ENCODE results near the gene CPNE4.

The CPNE4 gene

DNA sequence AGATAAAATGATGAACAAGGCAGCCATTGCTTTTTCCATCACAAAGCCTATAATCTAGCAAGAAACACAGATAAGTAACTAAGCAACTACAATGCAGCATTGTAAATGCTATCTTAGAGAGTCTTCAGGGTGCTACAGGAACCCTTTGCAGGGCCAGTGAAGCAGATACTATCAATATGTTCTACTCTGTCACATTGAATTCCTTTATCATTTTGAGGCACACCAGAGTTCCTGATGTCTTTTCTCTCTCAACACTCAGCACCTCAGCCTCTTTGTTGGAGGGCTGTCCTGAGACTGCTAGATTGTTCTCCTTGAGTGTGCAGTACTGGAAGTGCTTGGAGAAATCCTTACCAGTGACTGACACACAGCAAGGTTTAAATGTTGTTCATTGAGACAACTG lies 424.6 kb downstream of the CPNE4 start:
- TF ChIP-seq FOXP2 (optimal IDR thresholded peaks at IDR 0.05; ENCODE audit: control extremely low read depth, extremely low read length, insufficient read depth), result no peak
- no peak for TF ChIP-seq POLR2AphosphoS5 (IDR thresholded peaks at IDR 0.05; ENCODE audit: borderline replicate concordance, low read depth, low read length)
- TF ChIP-seq EZH2 (IDR thresholded peaks at IDR 0.05), result no peak
- H3K36me3 ChIP-seq (ENCODE audit: insufficient read depth, low read length), result no peaks in the 10 kb centered on the region
- no peak overlapping the region for H3K4me3 ChIP-seq
- no peak overlapping the region for H3K9ac ChIP-seq (ENCODE audit: insufficient read length)
- H3K9me3 ChIP-seq (ENCODE audit: low read depth, low read length), result no peaks in the 10 kb centered on the region
- no peak overlapping the region for H3K27ac ChIP-seq
- no peak for DNase-seq (ENCODE audit: low read depth, low spot score)

DNA sequence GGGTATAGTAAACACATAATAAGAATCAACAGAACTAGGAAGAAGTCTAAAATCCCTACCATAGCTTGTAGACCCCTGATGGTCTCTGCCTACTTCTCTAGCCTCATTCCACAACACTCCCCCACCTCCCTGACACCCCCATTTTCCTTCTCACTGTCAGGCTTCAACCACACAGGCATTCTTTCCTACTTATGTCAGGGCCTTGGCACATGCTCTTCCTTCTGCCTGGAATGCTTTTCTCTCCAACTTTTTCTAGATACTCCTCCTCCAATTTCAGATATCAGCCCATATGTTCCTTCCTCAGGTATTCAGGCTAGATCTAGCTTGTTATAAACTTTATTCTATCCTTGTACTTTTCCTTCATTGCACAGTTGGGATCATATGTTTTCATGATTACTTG lies 426.1 kb downstream of the CPNE4 start:
- no peaks in the 10 kb centered on the region for H3K36me3 ChIP-seq (ENCODE audit: insufficient read depth, low read length)
- H3K9me3 ChIP-seq (ENCODE audit: low read depth, low read length), result no peaks in the 10 kb centered on the region
- H3K9ac ChIP-seq (ENCODE audit: insufficient read length), result no peak overlapping the region
- TF ChIP-seq EZH2 (IDR thresholded peaks at IDR 0.05), result no peak
- TF ChIP-seq FOXP2 (optimal IDR thresholded peaks at IDR 0.05; ENCODE audit: control extremely low read depth, extremely low read length, insufficient read depth), result no peak
- no peak for TF ChIP-seq POLR2AphosphoS5 (IDR thresholded peaks at IDR 0.05; ENCODE audit: borderline replicate concordance, low read depth, low read length)
- DNase-seq (ENCODE audit: low read depth, low spot score), result no peak
- no peak overlapping the region for H3K27ac ChIP-seq
- H3K4me3 ChIP-seq, result no peak overlapping the region

DNA sequence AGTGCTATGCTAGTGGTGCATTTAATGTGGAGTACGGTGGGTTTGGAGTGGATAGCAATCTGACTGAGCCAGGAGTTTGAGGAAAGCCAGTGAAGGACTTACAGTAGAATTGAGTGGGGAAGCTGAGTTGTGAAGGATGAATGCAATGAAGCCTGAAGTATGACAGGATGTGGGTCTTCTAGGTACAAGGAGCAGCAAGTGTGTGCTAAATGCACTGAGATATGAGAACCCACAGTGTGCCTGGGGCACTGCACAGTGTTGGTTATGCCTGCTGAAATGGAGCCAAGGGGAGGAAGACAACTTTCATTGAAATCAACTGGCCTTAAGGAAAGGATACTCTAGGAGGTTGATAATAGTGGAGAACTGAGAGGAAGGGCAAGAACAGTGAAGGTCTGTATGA lies 426.5 kb downstream of the CPNE4 start:
- TF ChIP-seq POLR2AphosphoS5 (IDR thresholded peaks at IDR 0.05; ENCODE audit: borderline replicate concordance, low read depth, low read length) (no peak), EZH2 (IDR thresholded peaks at IDR 0.05) (no peak), FOXP2 (optimal IDR thresholded peaks at IDR 0.05; ENCODE audit: control extremely low read depth, extremely low read length, insufficient read depth) (no peak)
- H3K36me3 ChIP-seq (ENCODE audit: insufficient read depth, low read length), result no peaks in the 10 kb centered on the region
- no peaks in the 10 kb centered on the region for H3K9me3 ChIP-seq (ENCODE audit: low read depth, low read length)
- H3K27ac ChIP-seq, result no peak overlapping the region
- no peak overlapping the region for H3K4me3 ChIP-seq
- no peak overlapping the region for H3K9ac ChIP-seq (ENCODE audit: insufficient read length)
- no peak for DNase-seq (ENCODE audit: low read depth, low spot score)

DNA sequence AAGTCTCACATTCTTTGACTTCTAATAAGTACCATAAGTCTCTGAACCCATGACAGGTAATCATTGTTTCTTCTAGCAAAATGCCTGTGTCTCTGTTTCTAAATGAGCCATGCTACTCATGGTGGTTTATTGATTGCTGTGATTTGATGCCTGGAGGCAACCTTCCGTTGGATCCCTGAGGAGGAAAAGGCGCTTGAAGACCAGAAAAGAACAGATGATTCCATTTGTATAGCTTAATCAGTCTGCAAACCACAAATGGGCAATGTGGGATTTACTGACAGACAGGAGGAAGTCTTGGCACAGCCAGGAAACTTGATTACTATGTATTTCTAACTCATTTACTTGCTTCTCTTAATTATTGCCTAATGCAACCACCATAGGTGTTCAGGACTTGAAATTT lies 428.9 kb downstream of the CPNE4 start:
- TF ChIP-seq EZH2 (IDR thresholded peaks at IDR 0.05), result no peak
- no peak for TF ChIP-seq POLR2AphosphoS5 (IDR thresholded peaks at IDR 0.05; ENCODE audit: borderline replicate concordance, low read depth, low read length)
- TF ChIP-seq FOXP2 (optimal IDR thresholded peaks at IDR 0.05; ENCODE audit: control extremely low read depth, extremely low read length, insufficient read depth), result no peak
- Histone ChIP-seq H3K4me3 (no peak overlapping the region), H3K36me3 (ENCODE audit: insufficient read depth, low read length) (no peaks in the 10 kb centered on the region), H3K9me3 (ENCODE audit: low read depth, low read length) (no peaks in the 10 kb centered on the region), H3K27ac (no peak overlapping the region), H3K9ac (ENCODE audit: insufficient read length) (no peak overlapping the region)
- DNase-seq (ENCODE audit: low read depth, low spot score), result no peak

DNA sequence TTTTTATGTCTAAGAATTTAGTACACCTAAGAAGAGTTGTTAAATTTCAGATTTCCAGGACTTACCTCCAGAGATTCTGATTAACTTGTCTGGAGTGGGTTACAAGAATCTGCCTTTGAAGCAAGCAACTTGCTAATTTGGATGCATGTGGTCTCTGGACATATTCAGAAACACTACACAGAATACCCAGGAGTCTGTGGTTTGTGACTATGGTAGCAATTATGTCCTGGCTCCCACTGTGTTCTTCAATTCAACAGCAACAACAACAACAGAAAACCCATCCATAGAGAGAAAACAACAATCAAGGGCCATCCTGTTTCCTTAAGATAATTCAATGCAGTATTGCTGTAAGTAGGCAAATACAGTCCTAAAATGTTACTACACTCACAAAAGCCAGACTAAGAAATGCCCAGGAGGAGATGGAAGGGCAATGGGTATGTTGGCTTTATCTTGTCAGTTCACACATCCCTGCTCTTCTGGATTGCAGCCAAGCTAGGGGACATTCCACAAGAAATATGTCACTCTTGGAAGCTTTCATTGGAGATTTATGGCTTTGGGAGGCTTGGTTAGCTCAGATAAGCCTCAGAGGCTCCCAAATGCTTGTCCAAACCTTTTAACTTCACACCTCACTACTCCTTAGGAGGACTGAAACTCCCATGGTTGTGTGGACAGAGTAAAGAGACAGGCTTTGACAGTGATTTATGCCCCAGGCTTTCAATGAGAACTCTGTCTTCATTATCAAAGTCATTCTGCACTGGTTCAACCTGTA lies 432.6 kb downstream of the CPNE4 start:
- Histone ChIP-seq H3K4me3 (no peak overlapping the region), H3K9me3 (ENCODE audit: low read depth, low read length) (no peaks in the 10 kb centered on the region), H3K27ac (no peak overlapping the region), H3K36me3 (ENCODE audit: insufficient read depth, low read length) (no peaks in the 10 kb centered on the region), H3K9ac (ENCODE audit: insufficient read length) (no peak overlapping the region)
- DNase-seq (ENCODE audit: low read depth, low spot score), result no peak
- TF ChIP-seq EZH2 (IDR thresholded peaks at IDR 0.05), result no peak
- TF ChIP-seq FOXP2 (optimal IDR thresholded peaks at IDR 0.05; ENCODE audit: control extremely low read depth, extremely low read length, insufficient read depth), result no peak

DNA sequence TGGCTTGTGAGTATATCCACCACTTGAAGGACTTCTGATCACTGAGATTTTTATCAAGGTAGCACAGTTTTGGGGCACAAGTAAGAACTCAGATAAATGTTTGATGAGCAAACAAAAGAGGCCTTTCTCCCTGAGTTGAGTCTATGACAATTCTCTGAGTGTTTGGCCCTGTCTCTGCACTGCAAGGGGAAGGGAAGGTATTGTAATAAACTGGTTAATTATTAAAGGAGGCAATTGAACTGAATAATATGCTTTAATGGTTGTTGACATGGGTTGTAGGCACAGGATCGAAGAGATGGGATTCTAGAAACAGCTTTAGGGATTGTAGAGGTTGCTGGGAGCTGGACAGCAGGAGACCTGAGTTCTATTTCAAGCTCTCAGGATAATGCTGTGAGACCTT lies 437.0 kb downstream of the CPNE4 start:
- Histone ChIP-seq H3K9me3 (ENCODE audit: low read depth, low read length) (no peaks in the 10 kb centered on the region), H3K27ac (no peak overlapping the region)

DNA sequence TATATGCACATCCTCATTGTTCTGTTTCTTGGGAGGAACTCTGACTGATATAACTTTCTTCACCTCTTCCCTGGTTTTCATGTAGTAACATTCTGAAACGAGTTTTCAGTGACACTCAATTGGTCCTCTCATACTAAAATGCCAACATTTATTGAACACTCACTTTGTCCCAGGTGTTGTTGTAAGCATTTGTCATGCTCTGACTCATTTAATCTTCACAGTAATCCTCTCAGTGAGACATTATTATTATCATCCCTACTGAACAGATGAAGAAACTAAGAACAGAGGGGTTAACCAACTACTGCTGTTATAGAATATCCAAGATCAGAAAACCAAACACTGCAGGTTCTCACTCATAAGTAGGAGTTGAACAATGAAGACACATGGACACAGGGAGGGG lies 437.9 kb downstream of the CPNE4 start:
- DNase-seq (ENCODE audit: low read depth, low spot score), result no peak
- Histone ChIP-seq H3K4me3 (no peak overlapping the region), H3K9ac (ENCODE audit: insufficient read length) (no peak overlapping the region), H3K27ac (no peak overlapping the region), H3K9me3 (ENCODE audit: low read depth, low read length) (no peaks in the 10 kb centered on the region), H3K36me3 (ENCODE audit: insufficient read depth, low read length) (no peaks in the 10 kb centered on the region)
- TF ChIP-seq FOXP2 (optimal IDR thresholded peaks at IDR 0.05; ENCODE audit: control extremely low read depth, extremely low read length, insufficient read depth), result no peak
- no peak for TF ChIP-seq EZH2 (IDR thresholded peaks at IDR 0.05)
- TF ChIP-seq POLR2AphosphoS5 (IDR thresholded peaks at IDR 0.05; ENCODE audit: borderline replicate concordance, low read depth, low read length), result no peak

More for the DNA sequence above, 437.0 kb downstream of the CPNE4 start:
- no peaks in the 10 kb centered on the region for H3K36me3 ChIP-seq (ENCODE audit: insufficient read depth, low read length)
- DNase-seq (ENCODE audit: low read depth, low spot score), result no peak
- no peak overlapping the region for H3K9ac ChIP-seq (ENCODE audit: insufficient read length)
- H3K4me3 ChIP-seq, result no peak overlapping the region
- no peak for TF ChIP-seq EZH2 (IDR thresholded peaks at IDR 0.05)
- no peak for TF ChIP-seq POLR2AphosphoS5 (IDR thresholded peaks at IDR 0.05; ENCODE audit: borderline replicate concordance, low read depth, low read length)
- TF ChIP-seq FOXP2 (optimal IDR thresholded peaks at IDR 0.05; ENCODE audit: control extremely low read depth, extremely low read length, insufficient read depth), result no peak

DNA sequence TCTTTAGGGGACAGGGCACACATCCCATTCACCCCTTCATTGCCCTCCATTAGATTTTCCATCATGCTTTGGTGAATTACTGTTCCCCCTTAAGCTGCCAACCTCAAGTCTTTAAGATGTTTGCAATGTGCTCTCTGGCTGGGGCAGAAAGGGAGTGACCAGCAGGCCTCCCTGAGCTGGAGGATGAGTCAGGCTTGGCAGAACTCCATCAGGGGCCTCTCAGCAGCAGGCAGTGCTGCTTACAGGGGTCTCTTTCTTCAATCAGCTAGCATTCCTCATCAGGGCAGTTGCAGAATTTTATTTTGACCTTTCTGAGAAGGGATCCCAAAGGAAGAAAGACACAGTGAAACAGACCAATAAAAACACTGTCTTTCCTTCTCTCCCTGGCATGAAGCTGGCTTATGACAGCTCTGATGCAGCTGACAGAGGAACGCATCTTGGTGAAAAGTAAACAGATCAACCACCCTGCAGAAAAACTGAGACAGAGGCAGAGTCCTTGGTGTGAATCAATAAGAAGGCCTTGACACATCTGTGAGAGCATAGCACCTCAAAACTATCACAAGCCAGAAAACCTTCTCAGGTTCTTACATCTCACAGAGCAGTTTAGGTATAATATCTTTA lies 443.3 kb downstream of the CPNE4 start:
- DNase-seq (ENCODE audit: low read depth, low spot score), result no peak
- TF ChIP-seq EZH2 (IDR thresholded peaks at IDR 0.05) (no peak), FOXP2 (optimal IDR thresholded peaks at IDR 0.05; ENCODE audit: control extremely low read depth, extremely low read length, insufficient read depth) (no peak)
- Histone ChIP-seq H3K27ac (no peak overlapping the region), H3K9ac (ENCODE audit: insufficient read length) (no peak overlapping the region), H3K36me3 (ENCODE audit: insufficient read depth, low read length) (no peaks in the 10 kb centered on the region), H3K4me3 (no peak overlapping the region), H3K9me3 (ENCODE audit: low read depth, low read length) (no peaks in the 10 kb centered on the region)

Data from SK-N-MC (cell line).